Hepatic stellate cell (primary cell): ENCODE measurements around the gene KRTAP10-7.
"Not testable (repeated sequence)": the region's sequence is repeated elsewhere in the genome, so short reads cannot be mapped to it uniquely, and the experiment has no call there.

Source experiments
- DNase-seq: peaks from one replicate; pipeline ENCODE4 v3.0.0; 2011; ENCODE audit warnings: low spot score

Gene KRTAP10-7

GRCh38 chr21:44612029-44612486 lies 11.7 kb downstream of the KRTAP10-7 start, which contains the start of gene KRTAP10-8:
Gene KRTAP10-8 (plus strand): TSS chr21:44612079. CDS start chr21:44612101, 22 bp downstream.
- DNase-seq: no peak

GRCh38 chr21:44612669-44613229 lies 12.4 kb downstream of the KRTAP10-7 start:
- DNase-seq: no peak

GRCh38 chr21:44613386-44614155 lies 13.2 kb downstream of the KRTAP10-7 start:
- DNase-seq: no peak

GRCh38 chr21:44614161-44614631 lies 13.8 kb downstream of the KRTAP10-7 start:
- no peak for DNase-seq

GRCh38 chr21:44614961-44615391 lies 14.6 kb downstream of the KRTAP10-7 start:
- no peak for DNase-seq

GRCh38 chr21:44615466-44615865 lies 15.1 kb downstream of the KRTAP10-7 start:
- no peak for DNase-seq

- no peak for DNase-seq
These were observed 15.7 kb downstream of the KRTAP10-7 start for GRCh38 chr21:44615911-44616590.

GRCh38 chr21:44616591-44616926 lies 16.2 kb downstream of the KRTAP10-7 start:
- no peak for DNase-seq

- no peak for DNase-seq
These were observed 16.7 kb downstream of the KRTAP10-7 start for GRCh38 chr21:44617071-44617501.

GRCh38 chr21:44618504-44618903 lies 18.1 kb downstream of the KRTAP10-7 start:
- peak; percentile 14 for DNase-seq

GRCh38 chr21:44618909-44619308 lies 18.5 kb downstream of the KRTAP10-7 start:
- DNase-seq: no peak

GRCh38 chr21:44619886-44620285 lies 19.5 kb downstream of the KRTAP10-7 start:
- DNase-seq: no peak

GRCh38 chr21:44623575-44623974 lies 23.2 kb downstream of the KRTAP10-7 start:
- no peak for DNase-seq

- DNase-seq: no peak
These were observed 25.4 kb downstream of the KRTAP10-7 start for GRCh38 chr21:44625756-44626155.

GRCh38 chr21:44626262-44626661 lies 25.9 kb downstream of the KRTAP10-7 start:
- no peak for DNase-seq

GRCh38 chr21:44626673-44627143 lies 26.3 kb downstream of the KRTAP10-7 start, which contains the start of gene KRTAP10-9:
Gene KRTAP10-9 (plus strand): TSS chr21:44627093. CDS start chr21:44627172, 79 bp downstream.
- DNase-seq: no peak

GRCh38 chr21:44627181-44627822 lies 26.9 kb downstream of the KRTAP10-7 start:
- not testable (repeated sequence) for DNase-seq

- DNase-seq: not testable (repeated sequence)
These were observed 27.4 kb downstream of the KRTAP10-7 start for GRCh38 chr21:44627831-44628233.

- DNase-seq: no peak
These were observed 28.5 kb downstream of the KRTAP10-7 start for GRCh38 chr21:44628707-44629391.

- DNase-seq: no peak
These were observed 30.0 kb downstream of the KRTAP10-7 start for GRCh38 chr21:44630440-44630839.

- DNase-seq: no peak
These were observed 31.7 kb downstream of the KRTAP10-7 start for GRCh38 chr21:44632067-44632466.
